Measurements from ENCODE around the gene FIG4.
"Not testable (repeated sequence)": the region's sequence is repeated elsewhere in the genome, so short reads cannot be mapped to it uniquely, and the experiment has no call there.

Gene FIG4

DNA sequence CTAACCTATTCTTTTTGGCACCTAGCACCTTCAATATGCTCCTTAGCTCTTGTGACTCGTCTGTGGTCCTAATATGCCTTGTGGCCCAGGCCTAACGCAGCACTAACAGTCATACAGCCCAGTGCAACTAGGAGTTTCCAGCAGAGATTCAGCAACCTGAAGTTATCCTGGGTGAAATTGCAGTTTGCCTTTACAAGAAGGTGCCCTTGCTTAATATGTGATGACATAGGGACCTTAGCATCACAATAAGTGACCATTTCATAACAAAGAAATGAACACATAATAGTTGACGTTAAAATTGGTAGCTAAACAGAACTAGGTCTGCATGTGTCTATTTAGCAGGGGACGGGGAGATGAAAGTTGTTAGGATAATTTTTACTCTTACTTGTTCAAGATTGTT is 10.1 kb downstream of the FIG4 start:
- H3K27ac ChIP-seq = no peak overlapping the region
- no peak overlapping the region for H3K4me3 ChIP-seq

DNA sequence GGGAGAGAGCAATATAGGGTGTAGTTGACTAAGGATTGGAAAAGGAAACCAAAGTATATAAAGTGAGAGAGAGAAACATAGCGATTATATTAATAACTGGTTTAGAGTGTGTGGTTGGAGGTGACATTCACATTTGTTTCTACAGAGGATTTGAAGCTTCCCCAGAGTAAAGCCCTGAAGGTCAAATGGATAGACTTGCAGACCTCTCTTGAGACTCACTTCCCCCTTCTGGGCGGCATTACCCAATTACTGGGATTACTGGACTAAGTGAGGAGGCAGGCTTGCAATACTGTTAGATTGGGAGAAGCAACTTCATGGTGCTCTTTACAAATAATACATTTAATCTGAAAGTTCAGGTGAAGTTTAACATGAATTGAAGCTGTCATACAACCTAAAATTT is 10.7 kb downstream of the FIG4 start:
- H3K27ac ChIP-seq = no peak overlapping the region
- no peak overlapping the region for H3K4me3 ChIP-seq

DNA sequence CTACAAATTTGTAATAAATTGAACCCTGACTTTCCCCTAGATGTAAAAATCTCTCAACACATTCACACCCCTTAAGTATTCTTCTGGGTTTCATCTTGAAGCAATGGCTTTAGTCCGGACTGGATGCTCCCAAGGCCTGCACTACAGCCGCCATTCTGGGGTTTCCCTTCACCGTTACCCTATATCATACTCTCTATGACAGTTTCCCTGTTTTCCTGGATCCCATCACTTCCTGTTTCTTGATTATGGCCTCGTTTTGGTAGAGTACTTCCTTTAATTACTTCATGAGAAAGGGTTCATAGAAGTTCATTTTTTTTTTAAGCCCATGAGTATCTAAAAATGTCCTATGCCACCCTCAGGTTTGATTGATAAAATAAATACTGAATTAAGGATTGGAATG is 11.7 kb downstream of the FIG4 start:
- no peak overlapping the region for H3K4me3 ChIP-seq
- no peak overlapping the region for H3K27ac ChIP-seq

DNA sequence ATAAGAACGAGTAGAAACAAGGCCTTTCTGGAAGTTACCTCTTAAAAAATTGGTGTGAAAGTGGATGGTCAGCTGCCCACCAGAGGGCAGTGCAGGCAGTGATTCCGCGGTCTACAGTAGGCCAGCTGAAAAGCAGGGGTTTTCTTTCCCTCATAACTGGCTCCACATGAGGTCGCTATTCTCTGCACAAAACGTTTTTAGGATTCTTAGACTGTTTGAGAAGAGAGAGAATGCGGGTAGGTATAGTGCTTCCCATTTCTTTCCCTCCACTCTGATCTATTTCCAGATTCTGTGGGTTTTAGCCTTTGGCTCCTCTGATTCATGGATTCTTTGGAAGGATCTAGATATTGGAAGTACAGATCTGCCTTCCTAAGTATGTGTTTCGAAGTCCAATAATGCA is 14.2 kb downstream of the FIG4 start:
- Histone ChIP-seq H3K4me3 (no peak overlapping the region), H3K27ac (no peak overlapping the region)

DNA sequence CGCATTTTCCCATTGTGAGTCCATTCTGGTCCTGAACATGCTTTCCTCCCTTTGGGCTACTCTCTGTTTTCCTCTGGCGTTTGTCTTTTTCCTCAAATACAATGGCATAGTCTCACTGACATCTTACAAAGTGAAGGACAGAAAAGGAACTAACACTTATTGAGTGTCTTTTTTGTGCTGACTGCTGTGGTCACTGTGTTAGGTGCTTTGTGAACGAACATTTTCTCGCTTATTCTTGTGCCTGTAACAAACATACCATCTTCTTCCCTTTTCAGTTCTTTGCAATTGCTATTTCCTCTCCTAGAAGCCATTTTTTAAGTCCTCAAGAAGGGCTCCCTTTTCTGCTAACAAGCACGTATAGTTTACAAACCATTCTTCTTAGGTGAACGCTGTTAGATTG is 15.4 kb downstream of the FIG4 start:
- Histone ChIP-seq H3K27ac (peak overlapping the region in 3 of 21 experiments; percentile 12 to 42 (median 41)), H3K4me3 (no peak overlapping the region)

DNA sequence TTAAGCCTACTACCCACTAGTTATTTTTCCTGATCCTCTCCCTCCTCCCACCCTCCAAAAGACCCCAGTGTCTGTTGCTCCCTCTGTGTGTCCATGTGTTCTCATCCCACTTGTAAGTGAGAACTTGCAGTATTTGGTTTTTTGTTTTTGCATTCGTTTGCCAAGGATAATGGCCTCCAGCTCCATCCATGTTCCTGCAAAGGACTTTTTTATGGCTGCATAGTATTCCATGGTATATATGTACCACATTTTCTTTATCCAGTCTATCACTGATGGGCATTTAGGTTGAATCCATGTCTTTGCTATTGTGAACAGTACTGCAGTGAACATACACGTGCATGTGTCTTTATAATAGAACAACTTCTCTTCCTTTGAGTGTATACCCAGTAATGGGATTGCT is 17.0 kb downstream of the FIG4 start:
- not testable (repeated sequence) for H3K4me3 ChIP-seq

DNA sequence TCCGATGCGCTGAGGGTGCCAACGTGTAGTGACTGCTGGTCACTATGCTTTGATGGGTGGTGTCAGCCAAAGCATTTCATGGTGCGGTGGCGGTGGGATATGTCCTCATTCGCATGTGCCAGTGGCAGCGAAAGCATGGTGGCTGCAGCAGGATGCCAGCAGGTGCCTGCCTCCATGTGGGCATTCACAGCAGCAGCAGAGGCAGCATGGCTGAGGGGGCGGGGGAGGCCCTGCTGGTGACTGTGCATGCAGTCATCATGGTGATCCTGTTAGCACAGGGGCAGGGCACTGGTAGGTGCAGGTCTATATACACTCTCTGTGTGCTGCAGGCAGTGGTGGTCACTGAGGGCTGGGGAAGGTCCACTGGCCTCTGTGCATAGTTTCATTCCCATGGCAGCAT is 22.0 kb downstream of the FIG4 start:
- H3K27ac ChIP-seq = no peak overlapping the region

More for the DNA sequence above, 17.0 kb downstream of the FIG4 start:
- H3K27ac ChIP-seq = not testable (repeated sequence)

DNA sequence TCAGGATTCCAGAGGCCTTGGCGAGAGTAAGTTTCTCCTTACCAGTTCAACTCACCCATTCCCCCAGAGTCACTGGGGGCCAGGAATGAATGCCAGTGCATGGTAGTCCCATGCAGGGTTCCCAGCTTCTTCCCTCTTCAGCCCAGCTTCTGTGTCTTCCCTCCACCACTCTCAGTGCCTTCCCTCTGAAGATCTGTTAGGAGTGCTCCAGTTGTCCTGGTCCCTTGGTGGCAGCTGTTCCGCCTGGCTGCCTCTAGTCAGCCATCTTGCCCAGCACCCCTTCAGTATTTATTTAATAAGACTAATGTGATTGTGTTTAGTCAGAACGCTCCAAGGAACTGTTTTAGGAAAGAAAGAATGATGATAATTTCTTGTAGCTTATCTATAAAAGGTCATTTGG is 23.1 kb downstream of the FIG4 start:
- H3K27ac ChIP-seq = no peak overlapping the region
- no peak overlapping the region for H3K4me3 ChIP-seq

More for the DNA sequence above, 22.0 kb downstream of the FIG4 start:
- no peak overlapping the region for H3K4me3 ChIP-seq

DNA sequence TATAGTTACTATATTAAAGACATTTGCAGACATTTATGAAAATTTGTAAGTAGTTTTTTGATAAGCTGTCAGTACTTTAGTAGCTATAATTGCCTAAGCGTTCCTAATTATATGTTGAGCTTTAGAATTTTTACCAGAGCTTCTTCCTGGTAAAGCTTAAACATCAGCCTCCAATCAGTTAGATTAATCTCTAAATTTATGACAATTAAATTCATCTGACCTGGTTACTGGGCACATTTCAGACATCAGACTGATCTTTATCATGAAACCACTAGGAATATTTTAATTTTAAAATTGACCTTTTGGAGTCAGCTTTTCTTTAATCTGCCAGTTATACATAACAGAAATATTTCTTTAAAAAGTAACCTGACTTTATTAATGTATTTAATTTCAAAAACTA is 23.5 kb downstream of the FIG4 start:
- Histone ChIP-seq H3K4me3 (no peak overlapping the region), H3K27ac (no peak overlapping the region)

DNA sequence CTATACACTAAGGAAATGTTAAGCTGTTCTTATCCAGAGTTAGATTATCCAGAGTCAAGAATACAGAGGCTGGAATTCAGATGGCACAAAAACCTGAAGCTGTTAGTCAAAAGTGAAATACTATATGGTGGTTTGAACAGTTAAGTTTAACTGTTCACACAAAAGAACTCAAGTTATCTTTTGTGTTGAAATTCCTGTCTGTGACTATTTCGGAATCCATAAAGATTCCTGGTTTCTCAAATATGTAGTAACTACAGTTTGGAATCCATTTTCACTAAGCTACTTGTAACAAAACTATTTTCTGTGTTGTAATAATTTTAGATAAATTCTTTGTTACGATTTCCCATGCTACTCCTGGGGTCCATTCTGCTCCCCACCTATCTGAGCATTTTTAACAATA is 24.5 kb downstream of the FIG4 start:
- H3K27ac ChIP-seq = no peak overlapping the region
- no peak overlapping the region for H3K4me3 ChIP-seq

DNA sequence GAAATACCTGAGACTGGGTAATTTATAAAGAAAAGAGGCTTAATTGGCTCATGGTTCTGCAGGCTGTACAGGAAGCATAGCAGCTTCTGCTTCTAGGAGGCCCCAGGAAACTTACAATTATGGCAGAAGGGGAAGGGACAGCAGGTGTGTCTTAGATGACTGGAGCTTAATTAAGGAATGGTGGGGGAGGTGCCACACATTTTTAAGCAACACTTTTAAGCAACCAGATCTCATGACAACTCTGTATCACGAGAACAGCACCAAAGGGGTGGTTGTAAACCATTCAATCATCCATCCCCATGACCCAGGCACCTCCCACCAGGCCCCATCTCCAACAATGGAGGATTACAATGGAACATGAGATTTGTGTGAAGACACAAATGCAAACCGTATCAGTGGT is 26.9 kb downstream of the FIG4 start:
- no peak overlapping the region for H3K4me3 ChIP-seq
- no peak overlapping the region for H3K27ac ChIP-seq

DNA sequence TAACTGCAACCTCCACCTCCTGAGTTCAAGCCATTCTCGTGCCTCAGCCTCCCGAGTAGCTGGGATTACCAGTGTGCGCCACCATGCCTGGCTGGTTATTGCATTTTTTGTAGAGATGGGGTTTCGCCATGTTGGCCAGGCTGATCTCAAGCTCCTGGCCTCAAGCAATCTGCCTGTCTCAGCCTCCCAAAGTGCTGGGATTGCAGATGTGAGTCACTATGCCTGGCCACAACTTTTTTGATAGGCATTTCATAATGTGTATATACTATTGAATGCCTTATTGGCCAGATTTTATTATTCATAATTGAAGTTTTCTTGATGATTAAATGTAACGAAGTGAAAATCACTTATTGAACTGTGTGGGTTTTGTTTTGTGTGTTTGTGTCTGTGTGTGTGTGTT is 27.9 kb downstream of the FIG4 start:
- Histone ChIP-seq H3K27ac (peak overlapping the region in 2 of 21 experiments; percentile 42 to 47), H3K4me3 (no peak overlapping the region)

DNA sequence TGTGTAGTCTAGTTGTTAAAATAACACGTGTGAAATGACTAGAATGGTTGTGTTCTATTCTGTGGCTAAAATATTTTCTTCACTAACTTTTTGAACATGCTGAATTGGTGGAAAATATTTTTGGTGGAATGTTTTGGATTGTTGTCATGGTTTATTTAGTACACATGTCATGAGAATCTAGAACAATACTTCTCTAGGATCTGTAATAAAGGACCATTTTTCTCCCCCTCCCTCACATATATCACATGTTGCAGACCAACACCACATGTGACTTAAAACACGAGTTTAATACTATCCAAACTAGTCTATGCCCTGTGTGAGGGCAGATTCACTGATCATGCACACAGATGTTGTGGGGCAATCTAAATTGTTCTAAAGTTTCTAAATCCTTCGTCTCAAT is 29.2 kb downstream of the FIG4 start:
- H3K4me3 ChIP-seq = no peak overlapping the region

DNA sequence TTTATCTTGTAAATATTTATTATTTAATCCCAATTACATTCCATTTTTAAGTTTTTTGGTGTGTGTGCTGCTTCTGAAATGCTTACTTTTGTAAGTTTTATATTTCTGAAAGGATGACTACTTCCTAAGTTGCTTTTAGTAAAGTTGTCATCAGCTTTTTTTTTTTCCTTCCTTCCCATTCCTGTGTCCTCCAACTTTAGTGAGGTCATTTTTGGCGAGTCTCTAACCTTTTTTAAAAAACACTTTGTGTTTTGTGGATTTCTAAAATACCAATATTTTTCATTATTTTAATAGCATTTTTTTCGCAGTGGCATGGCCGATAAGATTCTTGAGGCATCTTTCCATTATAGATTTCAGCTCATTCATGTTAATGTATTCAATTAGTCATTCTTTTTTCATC is 30.9 kb downstream of the FIG4 start:
- peak overlapping the region in 2 of 21 experiments; percentile 59 to 79 for H3K27ac ChIP-seq
- no peak overlapping the region for H3K4me3 ChIP-seq

More for the DNA sequence above, 29.2 kb downstream of the FIG4 start:
- H3K27ac ChIP-seq = peak overlapping the region in 9 of 21 experiments; percentile 36 to 79 (median 54)

DNA sequence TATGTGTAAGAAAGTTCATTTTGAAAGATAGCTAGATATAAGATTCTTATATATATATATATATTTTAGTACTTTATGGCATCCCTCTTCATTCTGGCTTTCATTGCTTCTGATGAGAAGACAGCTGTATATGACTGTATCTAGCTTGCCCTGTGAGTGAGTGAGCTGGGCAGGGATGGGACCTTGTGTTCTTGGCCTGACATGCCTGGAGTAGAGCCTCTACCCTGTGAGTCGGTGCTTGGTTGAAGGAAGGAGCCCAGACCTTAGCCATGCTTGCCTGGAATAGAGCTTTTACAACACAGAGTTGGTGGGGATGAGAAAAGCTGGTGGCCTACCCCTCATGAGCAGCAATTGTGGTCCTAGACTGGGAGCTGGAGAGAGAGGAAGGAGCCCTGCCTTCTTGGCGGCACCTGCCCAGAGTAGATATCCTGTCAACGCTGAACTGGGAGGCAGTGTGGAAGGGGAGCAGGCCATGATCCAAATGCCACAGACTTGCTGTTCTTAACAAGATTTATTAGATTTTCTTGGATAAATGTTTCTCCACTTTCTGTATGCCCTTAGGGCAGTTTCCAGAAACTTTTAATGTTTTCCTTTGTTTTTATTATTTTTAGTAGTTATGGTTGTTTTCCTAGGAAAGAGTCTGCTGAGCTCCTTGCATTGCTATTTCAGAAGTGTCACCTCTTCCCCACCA is 31.6 kb downstream of the FIG4 start:
- Histone ChIP-seq H3K27ac (peak overlapping the region in 2 of 21 experiments; percentile 54 to 67), H3K4me3 (no peak overlapping the region)

DNA sequence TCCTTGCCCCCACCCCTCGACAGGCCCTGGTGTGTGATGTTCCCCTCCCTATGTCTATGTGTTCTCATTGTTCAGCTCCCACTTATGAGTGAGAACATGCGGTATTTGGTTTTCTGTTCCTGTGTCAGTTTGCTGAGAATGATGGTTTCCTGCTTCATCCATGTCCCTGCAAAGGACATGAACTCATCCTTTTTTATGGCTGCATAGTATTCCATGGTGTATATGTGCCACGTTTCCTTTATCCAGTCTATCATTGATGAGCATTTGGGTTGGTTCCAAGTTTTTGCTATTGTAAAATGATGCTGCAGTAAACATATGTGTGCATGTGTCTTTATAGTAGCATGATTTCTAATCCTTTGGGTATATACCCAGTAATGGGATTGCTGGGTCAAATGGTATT is 34.2 kb downstream of the FIG4 start:
- H3K4me3 ChIP-seq, H3K27ac ChIP-seq: not testable (repeated sequence)

DNA sequence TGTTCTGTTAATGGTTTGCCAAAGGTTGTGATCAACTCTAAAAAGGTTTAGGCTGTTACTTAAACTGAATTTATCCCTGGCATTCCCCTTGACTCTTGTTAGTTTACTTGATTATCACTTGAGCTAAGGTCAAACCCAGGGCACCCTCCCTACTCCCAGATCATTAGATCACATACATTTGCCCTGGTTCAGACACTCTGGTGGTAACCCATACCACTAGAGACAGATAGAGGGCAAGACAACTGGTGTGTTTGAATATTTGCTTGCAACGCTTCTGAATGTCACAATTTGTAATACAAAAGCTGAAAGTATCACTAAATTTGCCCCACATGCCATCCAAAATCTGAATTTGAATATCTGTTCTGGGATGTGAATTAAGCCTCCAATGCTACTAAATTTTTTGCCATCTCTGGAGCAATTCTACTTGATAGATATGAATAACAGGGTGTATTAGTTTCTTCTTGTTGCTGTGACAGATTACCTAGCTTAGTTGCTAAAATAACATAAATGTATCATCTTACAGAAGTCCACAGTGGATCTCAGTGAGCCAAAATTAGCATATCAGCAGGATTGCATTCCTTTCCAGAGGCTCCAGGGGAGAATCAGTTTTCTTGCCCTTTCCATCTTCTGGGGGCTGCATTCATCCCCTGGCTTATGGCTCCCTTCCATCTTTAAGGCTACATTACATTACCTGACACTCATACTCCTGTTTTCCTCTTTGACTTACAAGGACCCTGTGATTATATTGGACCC is 45.4 kb downstream of the FIG4 start:
- Histone ChIP-seq H3K4me3 (no peak overlapping the region), H3K27ac (no peak overlapping the region)

DNA sequence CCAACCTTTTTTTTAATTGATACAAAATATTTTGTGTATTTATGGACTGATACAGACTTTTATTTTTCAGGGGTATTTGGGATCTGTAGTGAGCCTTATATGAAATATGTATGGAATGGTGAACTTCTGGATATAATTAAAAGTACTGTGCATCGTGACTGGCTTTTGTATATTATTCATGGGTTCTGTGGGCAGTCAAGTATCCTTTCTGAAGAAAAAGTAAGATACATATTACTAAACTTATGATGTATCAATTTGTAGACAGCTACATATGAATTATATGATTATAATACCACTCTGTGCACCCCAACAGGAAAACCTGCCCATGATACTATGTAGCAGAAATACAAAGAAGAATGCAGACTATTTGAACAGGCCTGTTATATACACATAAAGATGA is 47.2 kb downstream of the FIG4 start:
- Histone ChIP-seq H3K4me3 (no peak overlapping the region), H3K27ac (no peak overlapping the region)

DNA sequence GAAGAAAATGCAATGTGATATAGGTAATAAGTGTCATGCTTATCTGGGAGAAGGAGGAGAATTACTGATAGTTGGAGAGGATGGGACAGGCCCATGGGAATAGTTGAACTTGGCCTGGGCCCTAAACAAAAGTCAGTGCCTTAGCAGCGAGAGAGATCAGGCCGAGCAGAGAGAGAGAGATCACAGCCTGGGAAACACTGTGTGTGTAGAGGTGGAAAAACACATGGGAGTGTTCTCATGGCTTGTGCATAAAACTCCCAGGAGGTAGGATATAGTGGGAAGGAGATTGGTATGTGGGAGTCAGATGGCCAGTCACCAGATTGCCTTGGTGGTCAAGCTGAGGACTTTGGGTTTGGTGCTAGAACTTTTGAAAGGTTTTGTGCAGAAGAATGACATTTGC is 47.6 kb downstream of the FIG4 start:
- Histone ChIP-seq H3K27ac (no peak overlapping the region), H3K4me3 (no peak overlapping the region)

DNA sequence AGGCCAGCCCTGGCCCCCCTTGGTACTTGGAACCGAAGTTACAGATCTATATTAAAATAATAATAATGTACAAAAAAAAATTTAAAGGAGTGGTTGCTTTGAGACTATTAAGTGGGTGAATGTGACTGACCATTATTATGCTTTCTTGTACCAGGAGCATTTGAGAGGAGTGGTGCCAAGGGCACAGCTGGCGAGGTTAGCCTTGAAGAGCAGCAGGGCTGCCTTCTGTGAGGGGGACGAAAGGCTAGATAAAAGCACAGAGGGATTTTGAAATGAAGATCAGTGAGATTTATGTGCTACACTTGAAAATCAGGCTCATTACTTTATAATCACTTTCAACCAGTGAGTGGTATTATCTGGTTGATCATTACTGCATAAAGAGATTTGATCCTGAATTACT is 48.6 kb downstream of the FIG4 start:
- Histone ChIP-seq H3K27ac (no peak overlapping the region), H3K4me3 (no peak overlapping the region)

DNA sequence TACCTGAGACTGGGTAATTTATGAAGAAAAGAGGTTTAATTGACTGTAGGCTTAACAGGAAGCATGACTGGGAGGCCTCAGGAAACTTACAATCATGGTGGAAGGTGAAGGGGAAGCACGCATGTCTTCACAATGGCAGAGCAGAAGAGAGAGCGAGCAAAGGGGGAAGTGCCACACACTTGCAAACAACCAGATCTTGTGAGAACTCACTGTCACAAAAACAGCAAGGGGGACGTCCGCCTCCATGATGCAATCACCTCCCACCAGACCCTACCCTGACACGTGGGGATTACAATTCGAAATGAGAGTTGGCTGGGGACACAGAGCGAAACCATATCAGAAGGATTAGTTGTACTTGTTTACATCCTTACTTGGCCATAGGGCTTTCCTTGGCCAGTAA is 49.7 kb downstream of the FIG4 start:
- Histone ChIP-seq H3K27ac (no peak overlapping the region), H3K4me3 (no peak overlapping the region)

DNA sequence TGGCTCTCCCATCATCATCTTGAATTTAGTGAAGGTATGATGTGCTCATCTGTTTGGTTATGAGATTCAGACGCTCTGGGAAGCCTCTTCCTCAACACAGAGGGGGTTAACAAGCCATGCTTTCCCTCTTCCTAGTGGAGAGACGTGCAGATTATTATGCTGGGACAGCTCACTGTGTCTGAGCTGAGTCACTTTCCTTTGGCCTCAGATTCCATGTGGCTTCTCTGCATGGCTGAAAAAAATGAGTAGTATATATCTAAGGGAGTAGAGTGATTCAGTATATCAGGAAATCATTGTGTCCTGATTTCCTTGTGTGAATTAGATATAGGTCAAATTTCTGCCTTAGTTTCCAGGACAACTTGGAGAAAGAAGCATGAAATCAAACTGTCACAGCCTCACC is 52.6 kb downstream of the FIG4 start:
- H3K4me3 ChIP-seq = no peak overlapping the region
- no peak overlapping the region for H3K27ac ChIP-seq
